Caco-2 (cell line): ENCODE measurements around the gene GNAI1. TPM values are rescaled to one million over a fixed set of nuclear protein-coding genes. Genes with fewer than 3 reads are reported as not detected.

Experiments used
- BruUV-seq: library from RNA; stranded (reverse); fragments of 400-500 nt; replicated peaks from 2 replicates; lab custom pipeline; 2021; lab: Mats Ljungman, UMichigan
- CTCF ChIA-PET: fragments of 300-600 bp; sonication (Branson Sonifier 250); formaldehyde crosslinking; loops from one replicate; lab custom pipeline; 2022; ENCODE audit warnings: antibody characterized with exemption; lab: Charles Lee
- POLR2A ChIA-PET: fragments of 300-600 bp; sonication (Branson Sonifier 250); formaldehyde crosslinking; loops from one replicate; lab custom pipeline; 2022; ENCODE audit warnings: antibody characterized with exemption; lab: Charles Lee
- DNase-seq, 2 experiments: peaks; one replicate each; pipeline versions ENCODE4 v3.0.0 to v3.0.0-alpha.2; 2020 to 2022
- H3K27me3 ChIP-seq: replicated peaks from 2 replicates; pipeline ENCODE4 v1.6.0; 2011; ENCODE audit warnings: low read length; ENCODE audit not compliant: control insufficient read depth, insufficient read depth
- H3K36me3 ChIP-seq: 2 replicates; pipeline ENCODE4 v1.5.1; 2011; ENCODE audit warnings: low read length; ENCODE audit not compliant: control insufficient read depth, insufficient read depth
- H3K4me1 ChIP-seq: fragments of 250-450 bp; sonication (Bioruptor Pico); 2 replicates; pipeline ENCODE4 v1.5.1; 2020; ENCODE audit warnings: mild to moderate bottlenecking
- H3K4me3 ChIP-seq: 2 replicates; pipeline ENCODE4 v1.5.1; 2011; ENCODE audit warnings: low read depth, mild to moderate bottlenecking, control low read depth, low read length
- H3K9me3 ChIP-seq: fragments of 250-450 bp; sonication (Bioruptor Pico); 2 replicates; pipeline ENCODE4 v1.5.1; 2020; ENCODE audit warnings: mild to moderate bottlenecking, moderate library complexity
- H3K27ac Mint-ChIP-seq: one replicate; pipeline ENCODE4 v1.8.0; 2022; ENCODE audit warnings: mixed read lengths; ENCODE audit not compliant: unreplicated experiment
- H3K27me3 Mint-ChIP-seq: one replicate; pipeline ENCODE4 v1.8.0; 2022; ENCODE audit warnings: mixed read lengths; ENCODE audit not compliant: insufficient read depth, unreplicated experiment
- H3K36me3 Mint-ChIP-seq: one replicate; pipeline ENCODE4 v1.8.0; 2022; ENCODE audit warnings: mild to moderate bottlenecking, mixed read lengths; ENCODE audit not compliant: insufficient read depth, unreplicated experiment
- H3K4me1 Mint-ChIP-seq: one replicate; pipeline ENCODE4 v1.8.0; 2022; ENCODE audit warnings: low read depth, mixed read lengths; ENCODE audit not compliant: unreplicated experiment
- H3K4me3 Mint-ChIP-seq: one replicate; pipeline ENCODE4 v1.8.0; 2022; ENCODE audit warnings: mild to moderate bottlenecking, moderate library complexity, mixed read lengths; ENCODE audit not compliant: unreplicated experiment
- H3K9me3 Mint-ChIP-seq: one replicate; pipeline ENCODE4 v1.8.0; 2022; ENCODE audit warnings: mixed read lengths; ENCODE audit not compliant: unreplicated experiment
- intact Hi-C: fragments of 100-400 bp; cut with micrococcal nuclease; formaldehyde crosslinking; loops from one replicate; pipeline ENCODE4 v1.10.0; 2022; ENCODE audit not compliant: unreplicated experiment
- total RNA-seq: library from RNA; stranded (reverse); gene quantifications from 2 replicates; pipeline ENCODE4 v1.2.3, GENCODE V29; 2022
- TF ChIP-seq, protein P1 (sequence below), 2 experiments: fragments of 200-600 bp in 1 of 2; IDR thresholded peaks; 1 replicate in 1 of 2; 2 replicates in 1 of 2; pipeline versions ENCODE4 v1.5.1 to v1.8.0; 2011 to 2022; ENCODE audit warnings: antibody characterized with exemption in 1 of 2, control low read depth in 1 of 2, inconsistent platforms in 1 of 2, low read depth in 1 of 2, low read length in 1 of 2, mild to moderate bottlenecking in 1 of 2, moderate library complexity in 1 of 2; ENCODE audit not compliant: insufficient read depth in 1 of 2, severe bottlenecking in 1 of 2, unreplicated experiment in 1 of 2

GNAI1 gene
- total RNA-seq, 1 experiment from 2014 or later, result 2.1 TPM

- Mint-ChIP-seq H3K4me3 (no peak overlapping the region), H3K27me3 (no peaks in the 10 kb centered on the region), H3K9me3 (no peaks in the 10 kb centered on the region), H3K27ac (no peak overlapping the region), H3K36me3 (no peaks in the 10 kb centered on the region), H3K4me1 (no peaks in the 10 kb centered on the region)
- Histone ChIP-seq H3K36me3 (no peaks in the 10 kb centered on the region), H3K4me3 (no peak overlapping the region), H3K27me3 (no peaks in the 10 kb centered on the region), H3K9me3 (no peaks in the 10 kb centered on the region), H3K4me1 (no peaks in the 10 kb centered on the region)
- no TSS peak for BruUV-seq
- intact Hi-C loops, result no loop called here
- TF ChIP-seq, protein P1, sequence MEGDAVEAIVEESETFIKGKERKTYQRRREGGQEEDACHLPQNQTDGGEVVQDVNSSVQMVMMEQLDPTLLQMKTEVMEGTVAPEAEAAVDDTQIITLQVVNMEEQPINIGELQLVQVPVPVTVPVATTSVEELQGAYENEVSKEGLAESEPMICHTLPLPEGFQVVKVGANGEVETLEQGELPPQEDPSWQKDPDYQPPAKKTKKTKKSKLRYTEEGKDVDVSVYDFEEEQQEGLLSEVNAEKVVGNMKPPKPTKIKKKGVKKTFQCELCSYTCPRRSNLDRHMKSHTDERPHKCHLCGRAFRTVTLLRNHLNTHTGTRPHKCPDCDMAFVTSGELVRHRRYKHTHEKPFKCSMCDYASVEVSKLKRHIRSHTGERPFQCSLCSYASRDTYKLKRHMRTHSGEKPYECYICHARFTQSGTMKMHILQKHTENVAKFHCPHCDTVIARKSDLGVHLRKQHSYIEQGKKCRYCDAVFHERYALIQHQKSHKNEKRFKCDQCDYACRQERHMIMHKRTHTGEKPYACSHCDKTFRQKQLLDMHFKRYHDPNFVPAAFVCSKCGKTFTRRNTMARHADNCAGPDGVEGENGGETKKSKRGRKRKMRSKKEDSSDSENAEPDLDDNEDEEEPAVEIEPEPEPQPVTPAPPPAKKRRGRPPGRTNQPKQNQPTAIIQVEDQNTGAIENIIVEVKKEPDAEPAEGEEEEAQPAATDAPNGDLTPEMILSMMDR (IDR thresholded peaks at IDR 0.05; ENCODE audit: insufficient read depth in 1 of 2, low read depth in 1 of 2, low read length in 1 of 2, severe bottlenecking in 1 of 2, unreplicated experiment in 1 of 2), result no peak
- POLR2A ChIA-PET, result no interaction called here
- CTCF ChIA-PET, result interaction anchor here (0.7 kb wide), 1 partner anchor 35 kb away, joined by 3 read pairs; no protein-coding TSS in a partner anchor
- no peak for DNase-seq
Observed at GRCh38 chr7:80186721-80187120, 52.1 kb downstream of the GNAI1 start.

DNA sequence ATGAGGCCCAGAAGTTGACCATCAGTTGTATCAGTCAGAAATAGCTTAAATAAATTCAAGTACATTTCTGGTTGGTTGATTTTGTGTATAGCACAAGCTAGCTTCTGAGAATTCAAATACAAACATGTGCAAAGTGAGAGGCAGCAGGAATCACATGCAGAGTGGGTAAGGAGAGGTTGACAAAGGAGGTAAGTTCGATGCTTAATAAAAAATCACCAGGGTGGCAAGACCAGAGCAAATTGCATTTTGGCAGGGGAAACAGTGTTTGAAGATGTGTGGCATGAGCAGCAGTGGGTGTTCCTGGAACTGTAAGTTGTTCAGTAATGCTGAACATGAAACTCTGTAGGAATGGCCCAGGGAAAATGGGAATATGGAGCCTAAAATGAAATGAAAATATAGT is 52.6 kb downstream of the GNAI1 start:
- Mint-ChIP-seq H3K4me1 (no peaks in the 10 kb centered on the region), H3K27ac (no peak overlapping the region), H3K27me3 (no peaks in the 10 kb centered on the region), H3K36me3 (no peaks in the 10 kb centered on the region), H3K9me3 (no peaks in the 10 kb centered on the region), H3K4me3 (no peak overlapping the region)
- H3K4me3 ChIP-seq, result no peak overlapping the region
- no peaks in the 10 kb centered on the region for H3K4me1 ChIP-seq
- no peaks in the 10 kb centered on the region for H3K36me3 ChIP-seq
- BruUV-seq, result no TSS peak
- CTCF ChIA-PET, result no interaction called here
- intact Hi-C loops, result no loop called here
- POLR2A ChIA-PET, result no interaction called here
- H3K27me3 ChIP-seq, result no peaks in the 10 kb centered on the region
- TF ChIP-seq, protein P1 (IDR thresholded peaks at IDR 0.05; ENCODE audit: insufficient read depth in 1 of 2, low read depth in 1 of 2, low read length in 1 of 2, severe bottlenecking in 1 of 2, unreplicated experiment in 1 of 2), result no peak
- no peaks in the 10 kb centered on the region for H3K9me3 ChIP-seq
- no peak for DNase-seq

DNA sequence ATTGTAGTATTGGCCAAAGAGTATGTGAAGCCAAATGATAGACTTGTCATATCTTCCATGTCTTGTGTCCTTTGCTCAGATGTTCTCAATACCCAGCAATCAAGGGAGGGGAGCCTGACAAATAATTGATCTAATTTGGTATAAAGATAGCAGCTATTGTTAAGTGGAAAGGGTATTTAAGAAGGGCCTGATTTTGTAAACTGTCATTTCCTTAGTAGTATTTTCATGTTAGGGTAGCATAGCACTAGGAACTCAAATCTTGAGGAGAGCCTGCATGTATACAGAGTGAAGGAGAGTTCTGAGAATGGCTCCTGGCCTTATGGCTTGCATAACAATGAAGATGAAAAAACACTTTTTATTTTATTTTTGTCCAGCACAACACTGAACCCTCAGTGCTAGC is 53.1 kb downstream of the GNAI1 start:
- Histone ChIP-seq H3K4me1 (no peaks in the 10 kb centered on the region), H3K4me3 (no peak overlapping the region), H3K27me3 (no peaks in the 10 kb centered on the region), H3K9me3 (no peaks in the 10 kb centered on the region), H3K36me3 (no peaks in the 10 kb centered on the region)
- H3K27me3 Mint-ChIP-seq, result no peaks in the 10 kb centered on the region
- H3K27ac Mint-ChIP-seq, result no peak overlapping the region
- intact Hi-C loops, result no loop called here
- H3K9me3 Mint-ChIP-seq, result no peaks in the 10 kb centered on the region
- no peaks in the 10 kb centered on the region for H3K4me1 Mint-ChIP-seq
- no peak overlapping the region for H3K4me3 Mint-ChIP-seq
- DNase-seq, result no peak
- TF ChIP-seq, protein P1 (IDR thresholded peaks at IDR 0.05; ENCODE audit: insufficient read depth in 1 of 2, low read depth in 1 of 2, low read length in 1 of 2, severe bottlenecking in 1 of 2, unreplicated experiment in 1 of 2), result no peak
- POLR2A ChIA-PET, result no interaction called here
- no TSS peak for BruUV-seq
- no peaks in the 10 kb centered on the region for H3K36me3 Mint-ChIP-seq
- CTCF ChIA-PET, result no interaction called here
